ENCODE data around the gene KRTAP9-6.
"Not testable (repeated sequence)": the region's sequence is repeated elsewhere in the genome, so short reads cannot be mapped to it uniquely, and the experiment has no call there.

The KRTAP9-6 gene

DNA sequence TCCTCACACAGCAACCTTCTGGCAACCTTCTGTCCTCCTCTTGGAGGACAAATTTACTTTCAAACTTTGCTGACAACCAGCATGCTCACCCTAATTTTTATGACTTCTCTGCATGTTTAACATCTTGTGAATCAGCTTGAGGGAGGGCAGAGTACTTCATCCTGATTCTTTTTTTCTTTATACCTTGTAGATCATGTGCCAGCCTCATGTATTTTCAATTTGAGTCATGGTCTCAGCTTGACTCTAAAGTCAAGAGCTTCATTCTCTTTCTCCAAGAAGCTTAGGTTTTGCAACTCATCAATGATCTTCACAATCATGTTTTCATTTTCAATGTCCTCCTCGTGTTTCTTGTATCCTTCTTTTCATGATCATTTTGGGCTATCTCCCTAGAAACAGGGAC is 6.7 kb downstream of the KRTAP9-6 start:
- DNase-seq = no peak

- not testable (repeated sequence) for DNase-seq
These were observed 10.5 kb downstream of the KRTAP9-6 start, which contains the start of gene KRTAP9-7 for GRCh38 chr17:41275648-41276190. KRTAP9-7 (plus strand) TSS chr17:41275698; CDS start chr17:41275698, 0 bp downstream.

DNA sequence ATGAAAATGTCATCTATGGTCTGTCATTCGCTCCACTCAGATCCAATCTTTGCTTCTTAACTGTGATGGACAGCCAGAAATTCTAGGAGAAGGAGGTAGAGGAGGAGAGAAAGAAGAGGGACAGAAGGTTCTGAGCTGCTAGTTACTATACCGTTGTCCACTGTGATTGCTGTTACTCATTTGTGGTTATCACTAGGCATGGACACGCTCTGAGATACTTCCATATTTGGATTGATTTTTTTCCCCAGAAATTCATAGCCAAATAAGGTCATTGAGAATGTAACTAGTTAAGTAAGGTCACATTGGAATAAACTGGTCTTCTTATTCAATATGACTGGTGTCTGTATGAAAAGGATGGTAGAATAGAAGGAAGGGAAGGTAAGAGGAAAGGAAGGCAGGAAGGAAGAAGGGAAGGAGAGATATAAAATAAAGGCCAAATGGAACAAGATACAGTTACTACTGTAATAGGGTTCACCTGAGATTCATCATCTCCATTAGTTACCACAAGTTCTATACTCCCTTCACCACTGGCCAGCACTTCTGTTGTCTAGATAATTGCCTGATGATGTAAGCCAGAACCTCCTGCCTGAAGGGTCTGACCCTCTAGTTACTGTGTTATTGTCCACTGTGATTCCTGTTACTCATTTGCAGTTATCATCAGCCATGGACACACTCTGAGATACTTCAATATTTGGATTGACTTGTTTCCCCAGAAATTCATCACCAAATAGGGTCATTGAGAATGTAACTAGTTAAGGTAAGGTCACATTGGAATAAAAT is 13.2 kb downstream of the KRTAP9-6 start:
- no peak for DNase-seq

DNA sequence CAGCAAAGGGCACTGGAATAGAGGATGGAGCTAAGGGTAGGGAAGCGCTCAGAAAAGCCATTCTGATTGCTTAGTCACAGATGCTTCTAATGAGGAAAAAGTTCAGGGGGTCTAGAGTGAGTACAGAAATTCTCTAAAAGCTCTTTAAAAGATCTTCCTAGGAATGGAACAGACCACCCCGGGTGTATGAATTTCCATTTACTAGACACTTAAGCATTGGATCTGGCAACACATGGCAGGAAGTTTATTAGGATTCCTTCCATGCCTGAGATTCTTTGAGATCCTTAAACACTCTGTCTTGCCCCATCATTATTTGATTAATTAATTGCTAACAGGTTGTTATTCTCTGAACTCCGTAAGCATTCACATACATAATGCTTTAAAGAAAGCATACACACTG is 18.9 kb downstream of the KRTAP9-6 start:
- DNase-seq = no peak

- DNase-seq = no peak
These were observed 19.4 kb downstream of the KRTAP9-6 start for GRCh38 chr17:41284546-41284945.

- DNase-seq = no peak
These were observed 21.9 kb downstream of the KRTAP9-6 start for GRCh38 chr17:41287050-41287449.

DNA sequence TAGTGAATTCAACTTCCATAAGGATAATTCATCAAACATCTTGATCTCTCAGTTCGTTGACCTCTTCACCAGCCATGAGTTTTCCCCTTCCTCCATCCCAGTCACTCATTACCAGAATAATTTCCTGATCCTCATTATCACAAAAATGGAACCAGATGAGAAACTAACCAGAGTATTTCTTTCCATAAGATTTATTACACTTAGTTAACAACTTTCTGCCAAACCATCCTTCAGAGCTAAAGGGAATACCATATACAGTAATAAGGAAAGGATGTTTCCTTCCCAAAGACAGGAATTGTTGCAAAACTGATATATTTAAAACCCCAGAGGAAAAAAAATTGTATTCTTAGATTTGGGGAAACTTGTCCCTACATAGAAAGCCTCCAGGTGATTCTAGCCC is 28.8 kb downstream of the KRTAP9-6 start:
- no peak for DNase-seq

GRCh38 chr17:41296846-41297245 is 31.7 kb downstream of the KRTAP9-6 start:
- DNase-seq = no peak

GRCh38 chr17:41298458-41299135 is 33.4 kb downstream of the KRTAP9-6 start:
- DNase-seq = no peak

DNA sequence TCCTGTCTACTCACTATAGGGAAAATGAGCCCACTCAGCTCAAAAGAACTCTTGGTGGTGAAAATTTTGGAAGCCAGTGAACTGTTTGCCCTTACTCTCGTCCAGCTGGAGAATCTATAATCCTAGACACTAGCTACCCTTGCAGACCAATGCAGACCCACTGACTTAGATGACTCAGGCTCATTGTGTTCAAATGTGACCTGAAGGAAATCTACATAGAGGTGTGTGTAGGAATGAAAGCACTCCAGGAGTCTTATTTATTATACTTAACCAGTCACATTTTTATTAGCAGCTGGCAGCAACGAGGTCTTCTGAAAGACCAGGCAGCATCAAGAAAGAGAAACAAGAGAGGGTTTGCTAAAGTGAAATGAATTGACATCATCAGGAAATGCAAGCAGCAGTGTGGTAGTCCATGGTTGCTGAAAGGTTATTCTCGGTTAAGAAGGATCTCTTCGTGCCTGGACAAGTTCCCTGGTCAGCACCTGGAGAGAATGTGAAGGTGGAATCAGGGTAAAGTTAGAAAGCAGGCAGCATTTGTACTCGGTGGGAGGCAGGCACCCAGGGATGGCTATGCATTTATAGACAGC is 36.1 kb downstream of the KRTAP9-6 start:
- DNase-seq = no peak

- DNase-seq = no peak
These were observed 37.0 kb downstream of the KRTAP9-6 start, which contains the start of gene KRTAP29-1 for GRCh38 chr17:41301916-41302901. KRTAP29-1 (minus strand) TSS chr17:41302851; CDS start chr17:41302851, 0 bp downstream.

DNA sequence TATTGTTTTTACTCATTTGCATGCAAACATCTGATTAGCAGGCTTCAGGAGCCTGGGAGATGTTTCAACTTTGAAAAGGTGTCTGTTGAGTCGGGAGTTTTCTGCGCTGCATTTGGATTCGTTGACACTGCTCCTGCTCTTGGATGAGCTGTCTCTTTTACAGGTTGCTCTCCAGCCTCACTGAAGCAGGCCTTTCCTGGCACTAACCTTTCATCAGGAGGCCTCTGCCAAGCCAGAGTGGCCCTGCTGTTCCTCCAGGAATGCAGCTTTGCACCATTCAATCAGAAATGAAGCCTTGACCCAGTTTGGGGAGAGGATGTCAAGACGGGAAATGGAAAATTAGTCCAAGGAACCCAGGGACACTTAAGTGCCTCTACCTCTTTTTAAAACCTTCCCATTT is 37.8 kb downstream of the KRTAP9-6 start:
- no peak for DNase-seq

DNA sequence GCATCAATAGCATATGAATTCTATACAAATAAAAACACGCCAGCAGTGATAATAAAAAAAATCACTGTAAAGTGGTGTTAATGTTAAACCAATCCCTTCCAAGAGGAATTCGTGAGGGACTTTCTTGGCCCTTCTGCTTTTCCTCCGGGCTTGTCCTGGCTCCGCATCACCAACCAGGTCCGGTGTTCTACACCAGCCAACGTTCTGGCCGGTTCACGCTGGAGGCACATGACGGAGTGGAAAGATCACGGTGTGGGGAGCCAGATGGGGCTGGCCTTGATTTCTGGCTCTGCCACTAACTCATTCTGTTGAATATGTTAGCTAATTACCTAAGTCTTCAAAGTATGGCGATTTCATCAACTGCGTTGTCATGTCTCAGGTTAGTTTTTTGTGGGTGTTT is 38.9 kb downstream of the KRTAP9-6 start:
- no peak for DNase-seq

GRCh38 chr17:41307647-41308046 is 42.5 kb downstream of the KRTAP9-6 start:
- no peak for DNase-seq

DNA sequence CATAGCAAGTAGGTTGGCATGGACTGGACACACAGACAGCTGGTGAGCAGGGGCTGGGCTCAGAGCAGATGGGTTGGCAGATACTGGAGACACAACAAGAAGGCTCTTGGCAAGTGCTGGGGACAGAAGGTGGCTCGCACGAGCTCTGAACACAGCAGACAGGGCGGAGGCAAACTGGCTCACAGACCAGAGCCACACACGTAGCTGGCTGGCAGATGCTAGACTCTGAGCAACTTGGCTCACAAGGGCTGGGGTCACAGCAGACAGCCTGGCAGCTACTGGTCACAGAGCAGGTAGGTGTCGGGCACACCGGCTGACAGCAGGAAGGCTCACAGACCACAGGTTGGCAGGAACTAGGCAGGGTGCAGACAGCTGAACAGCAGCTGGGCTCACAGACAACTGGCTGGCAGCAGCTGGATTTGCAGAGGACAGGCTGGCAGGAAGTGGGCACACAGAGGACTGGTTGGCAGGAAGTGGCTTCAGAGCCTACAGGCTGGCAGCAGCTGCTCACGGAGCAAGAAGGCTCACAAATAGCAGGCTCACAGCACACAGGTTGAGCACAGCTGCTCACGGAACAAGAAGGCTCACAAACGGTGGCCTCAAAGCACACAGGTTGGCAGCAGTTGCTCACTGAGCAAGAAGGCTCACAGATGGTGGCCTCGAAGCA is 43.2 kb downstream of the KRTAP9-6 start:
- DNase-seq = peak; percentile 83

- DNase-seq = peak; percentile 35
These were observed 43.8 kb downstream of the KRTAP9-6 start, which contains the start of gene KRTAP16-1 for GRCh38 chr17:41308918-41309359. KRTAP16-1 (minus strand) TSS chr17:41309309; CDS start chr17:41309253, 56 bp downstream.

- DNase-seq = no peak
These were observed 45.9 kb downstream of the KRTAP9-6 start for GRCh38 chr17:41311111-41311510.

- no peak for DNase-seq
These were observed 50.1 kb downstream of the KRTAP9-6 start, which contains the start of gene KRTAP17-1 for GRCh38 chr17:41315204-41315794. KRTAP17-1 (minus strand) TSS chr17:41315710; CDS start chr17:41315650, 60 bp downstream.
